Stimulated activated CD8-positive, alpha-beta memory T cell treated with anti-CD3 and anti-CD28 coated beads, Interleukin-2, amount 100 ng/mL, for 48 hours (primary cell): ENCODE data around the gene HOXB5.

ENCODE experiments used
- DNase-seq, 2 donors: peaks; one replicate each; pipeline ENCODE4 v3.0.0-alpha.2; 2020; ENCODE audit warnings: low read depth in 2 of 2

The HOXB5 gene

GRCh38 chr17:48629411-48629759 lies 35.8 kb upstream of the HOXB5 start:
- no peak for DNase-seq

DNA sequence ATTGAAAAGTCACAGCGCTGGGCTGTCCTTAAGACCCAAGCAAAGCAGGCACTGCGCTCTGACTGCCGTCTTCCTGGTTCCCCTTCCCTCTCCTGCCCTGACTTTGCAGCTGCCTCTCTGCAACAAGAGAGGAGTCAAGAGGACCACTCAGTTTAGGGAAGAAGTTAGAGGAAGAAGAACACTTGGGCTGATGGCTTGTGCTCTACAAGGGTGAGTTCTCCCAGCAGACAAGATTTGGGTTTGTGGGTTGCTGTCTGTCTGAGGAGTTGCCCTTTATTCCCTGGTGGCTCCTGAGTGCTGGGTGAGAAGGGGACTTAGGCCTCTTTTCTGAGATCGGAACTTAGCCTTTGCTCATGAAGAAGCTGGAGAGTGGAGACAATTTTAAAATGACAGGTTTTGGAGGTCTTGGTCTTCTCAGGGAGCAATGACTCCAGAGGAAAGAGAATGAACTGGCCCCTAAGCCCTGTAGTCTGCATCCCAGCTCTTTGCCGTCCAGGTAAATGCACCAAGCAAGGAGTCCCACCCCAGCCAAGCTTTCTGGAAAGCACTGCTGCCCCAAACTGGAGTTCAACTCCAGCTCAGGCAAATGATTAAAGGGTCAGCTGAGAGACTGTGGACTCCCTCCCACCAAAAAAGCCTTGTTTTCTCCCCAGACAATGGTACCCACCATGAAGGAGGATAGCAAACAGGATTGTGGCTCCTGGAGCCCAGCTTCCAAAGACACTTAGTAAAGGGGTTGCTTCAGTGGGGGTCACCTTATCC lies 35.3 kb upstream of the HOXB5 start:
- no peak for DNase-seq

GRCh38 chr17:48627623-48628521 lies 34.3 kb upstream of the HOXB5 start:
- no peak for DNase-seq

DNA sequence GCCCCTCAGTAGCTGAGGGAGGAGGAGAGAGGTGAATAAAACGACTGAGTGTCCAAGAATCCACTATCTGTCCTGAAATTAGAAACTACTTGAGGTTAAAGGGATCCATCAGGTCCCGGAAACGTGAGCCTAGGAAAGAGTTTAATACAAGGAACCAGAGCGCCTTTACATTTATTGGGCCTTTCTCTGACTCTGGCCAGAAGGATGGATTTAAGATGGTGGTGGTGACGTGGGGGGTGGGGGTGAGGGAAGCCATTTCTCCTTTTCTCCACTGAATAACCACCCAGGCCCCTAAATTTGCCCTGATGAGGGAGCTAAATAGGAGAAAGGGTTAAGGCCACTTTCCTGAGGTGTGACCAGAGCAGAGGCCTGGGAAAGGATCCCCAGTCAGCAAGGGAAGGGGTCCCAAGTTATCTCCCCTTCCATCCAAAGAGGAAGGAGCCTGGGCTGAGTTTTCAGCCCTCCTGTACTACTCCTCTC lies 33.6 kb upstream of the HOXB5 start:
- DNase-seq: no peak

DNA sequence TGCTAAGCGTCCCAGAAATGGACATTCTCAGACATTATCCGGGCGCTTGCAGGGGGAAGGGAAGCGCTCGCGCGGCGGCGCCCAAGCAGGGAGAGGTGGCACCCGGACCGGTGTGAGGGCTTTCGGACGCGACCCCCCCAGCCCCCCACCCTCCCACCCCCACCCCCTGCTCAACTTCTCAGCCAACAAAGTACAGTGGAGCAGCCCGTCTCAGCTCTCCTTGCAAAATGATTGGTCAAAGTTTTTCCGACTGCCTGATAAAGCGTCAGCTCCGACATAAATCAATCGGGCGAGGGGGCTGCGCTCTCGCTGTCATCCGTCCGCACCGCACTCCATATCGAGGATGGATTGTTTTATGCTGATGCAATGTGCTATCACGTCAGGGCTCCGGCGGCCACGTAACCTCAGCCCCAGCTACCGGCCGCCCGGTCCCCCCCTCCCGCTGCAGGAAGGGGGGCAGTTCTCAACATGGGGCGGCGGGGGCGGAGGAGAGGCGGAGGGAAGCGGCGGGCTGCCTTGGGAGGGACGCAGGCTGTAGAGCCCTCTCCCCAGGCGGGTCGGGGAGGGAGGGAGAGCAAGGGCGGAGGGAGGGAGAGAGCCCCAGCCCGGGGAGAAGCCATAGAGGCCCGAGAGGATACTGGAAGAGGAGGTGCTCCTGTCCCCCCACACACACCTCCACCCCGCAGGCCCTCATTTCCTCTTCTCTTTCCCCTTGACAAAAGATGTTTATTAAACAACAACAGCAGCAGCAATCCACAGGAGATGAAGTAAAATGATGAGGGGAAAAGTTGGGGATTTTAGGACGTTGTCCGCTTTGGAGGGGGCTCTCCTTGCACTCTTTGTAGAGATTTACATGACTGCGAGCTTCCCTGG lies 32.9 kb upstream of the HOXB5 start, which contains the start of gene HOXB9:
Gene HOXB9, minus strand, starts transcription at position 114 of the 873 bp plus-strand sequence. Its CDS starts 89 bp downstream, at position 25.
- DNase-seq: no peak

GRCh38 chr17:48625495-48626244 lies 32.1 kb upstream of the HOXB5 start:
- DNase-seq: no peak

GRCh38 chr17:48624544-48625494 lies 31.2 kb upstream of the HOXB5 start:
- no peak for DNase-seq

- DNase-seq: no peak
These were observed 30.5 kb upstream of the HOXB5 start for GRCh38 chr17:48624118-48624517.

GRCh38 chr17:48623583-48623982 lies 30.0 kb upstream of the HOXB5 start:
- no peak for DNase-seq

DNA sequence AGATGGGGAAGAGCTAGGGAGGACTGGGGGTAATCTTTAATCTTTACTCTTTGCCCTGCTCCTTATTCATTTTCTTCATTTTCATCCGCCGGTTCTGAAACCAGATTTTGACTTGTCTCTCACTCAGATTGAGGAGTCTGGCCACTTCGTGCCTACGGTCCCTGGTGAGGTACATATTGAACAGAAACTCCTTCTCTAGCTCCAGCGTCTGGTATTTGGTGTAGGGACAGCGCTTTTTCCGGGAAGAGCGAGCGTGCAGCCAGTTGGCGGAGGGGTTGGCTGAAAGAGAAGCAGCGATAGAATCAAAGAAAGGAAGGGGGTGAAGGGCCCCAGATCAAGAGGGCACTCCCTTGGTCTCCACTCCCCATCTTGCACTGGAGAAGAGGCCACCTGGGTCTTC lies 29.3 kb upstream of the HOXB5 start:
- no peak for DNase-seq

DNA sequence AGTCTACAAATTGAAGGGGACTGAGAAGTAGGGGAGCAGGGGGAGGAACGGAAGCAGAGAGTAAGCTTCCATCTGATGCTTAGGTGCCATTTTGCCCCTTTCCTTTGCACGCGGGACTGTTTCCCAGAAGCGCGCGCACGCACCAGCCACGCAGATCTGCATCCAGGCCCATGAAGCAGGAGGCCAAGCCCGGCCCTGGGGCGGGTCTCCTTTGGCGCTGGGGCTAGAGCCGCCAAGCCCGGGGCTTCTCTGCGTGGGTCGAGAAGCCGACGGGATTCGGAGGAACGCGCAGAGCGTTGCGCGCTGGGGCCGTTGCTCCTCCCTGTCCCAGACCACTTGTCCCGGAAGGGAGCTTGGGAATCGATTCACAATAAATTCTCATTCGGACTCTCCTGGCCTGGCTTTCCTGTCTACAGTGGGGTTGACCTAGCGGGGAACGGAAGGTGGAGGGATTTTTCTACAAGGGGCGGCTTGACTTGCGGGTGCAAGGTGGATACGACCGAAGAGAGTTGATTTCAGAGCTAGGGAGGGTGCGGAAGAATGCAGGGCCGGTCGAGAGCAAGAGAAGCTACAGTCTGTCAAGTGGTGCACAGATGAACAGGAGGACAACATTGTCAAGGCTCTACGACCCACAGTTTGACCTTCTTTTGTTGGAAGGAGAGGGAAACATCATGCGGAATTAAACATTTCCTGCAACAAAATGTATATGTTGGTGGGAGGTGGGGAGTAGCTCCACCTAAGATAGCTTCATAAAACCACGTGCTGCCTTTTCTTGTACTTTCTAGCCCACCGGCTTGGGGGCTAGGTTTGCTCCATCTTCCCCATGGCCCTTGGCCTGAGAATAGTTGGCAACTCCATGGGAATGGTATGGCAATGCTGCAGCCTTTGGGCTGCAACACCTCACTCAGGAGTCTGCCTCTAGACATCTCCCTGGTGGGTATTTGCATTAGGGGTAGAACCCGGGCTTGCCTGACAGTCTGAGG lies 28.1 kb upstream of the HOXB5 start:
- no peak for DNase-seq

GRCh38 chr17:48620461-48621139 lies 27.0 kb upstream of the HOXB5 start:
- no peak for DNase-seq

DNA sequence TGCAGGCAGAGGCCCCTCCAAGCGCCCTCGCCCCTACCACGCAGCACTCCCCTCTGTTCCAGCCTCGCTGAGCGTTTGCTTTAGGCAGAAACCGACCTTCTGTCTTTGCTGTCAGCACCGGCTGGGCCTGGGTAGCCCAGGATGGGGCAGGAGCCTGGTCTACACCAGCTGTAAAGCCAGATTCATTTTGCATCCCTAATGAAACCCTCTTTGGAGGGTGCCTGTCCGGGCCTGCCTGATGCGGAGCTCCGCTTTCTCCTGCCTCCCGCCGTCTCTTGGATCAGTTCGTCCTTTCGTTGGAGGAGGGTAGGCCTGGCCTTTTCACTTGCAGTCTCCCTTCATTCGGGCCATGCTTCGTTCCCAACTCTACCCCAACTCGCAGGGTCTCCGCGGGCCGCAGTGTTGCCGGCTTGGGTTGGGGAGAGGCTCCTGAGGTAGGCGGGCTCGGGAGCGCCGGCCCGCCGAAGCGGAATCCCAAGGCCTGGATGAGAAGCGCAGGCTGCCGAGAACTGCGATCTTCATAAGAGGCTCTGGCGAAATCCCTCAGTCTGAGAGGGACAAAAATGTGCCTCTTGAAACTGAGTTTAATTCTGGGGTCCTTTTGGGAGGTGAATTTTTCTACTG lies 26.4 kb upstream of the HOXB5 start:
- DNase-seq: no peak

DNA sequence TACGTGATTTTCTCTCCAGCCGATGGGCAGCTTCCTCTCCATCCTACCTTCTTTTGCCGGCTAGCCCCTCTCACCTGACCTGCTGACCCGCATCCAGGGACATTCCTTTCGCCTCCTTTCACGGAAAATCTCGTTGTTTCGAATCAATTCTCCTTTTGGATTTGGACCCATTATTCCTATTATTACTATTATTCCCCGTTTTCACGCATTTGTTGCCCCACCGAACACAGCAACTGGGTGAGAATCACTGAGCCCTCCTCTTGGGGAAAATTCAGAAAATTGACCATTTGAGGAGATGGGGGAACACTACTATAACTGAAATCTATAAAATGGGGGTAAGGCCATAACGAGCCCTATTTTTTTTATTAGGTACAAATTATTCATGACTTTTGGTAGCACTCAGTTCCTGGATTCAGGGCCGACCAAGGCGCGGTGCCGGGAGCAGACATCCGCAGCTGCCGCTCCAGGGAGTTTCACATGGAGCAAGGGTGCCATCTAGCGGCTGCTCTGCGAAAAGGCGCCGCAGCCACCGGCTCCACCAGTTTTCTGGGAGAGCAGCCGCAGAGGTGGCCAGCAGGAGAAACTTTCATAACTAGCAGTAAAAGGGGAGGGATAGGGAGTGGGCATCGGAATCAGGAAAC lies 24.8 kb upstream of the HOXB5 start:
- peak; percentile 68 to 75 for DNase-seq

DNA sequence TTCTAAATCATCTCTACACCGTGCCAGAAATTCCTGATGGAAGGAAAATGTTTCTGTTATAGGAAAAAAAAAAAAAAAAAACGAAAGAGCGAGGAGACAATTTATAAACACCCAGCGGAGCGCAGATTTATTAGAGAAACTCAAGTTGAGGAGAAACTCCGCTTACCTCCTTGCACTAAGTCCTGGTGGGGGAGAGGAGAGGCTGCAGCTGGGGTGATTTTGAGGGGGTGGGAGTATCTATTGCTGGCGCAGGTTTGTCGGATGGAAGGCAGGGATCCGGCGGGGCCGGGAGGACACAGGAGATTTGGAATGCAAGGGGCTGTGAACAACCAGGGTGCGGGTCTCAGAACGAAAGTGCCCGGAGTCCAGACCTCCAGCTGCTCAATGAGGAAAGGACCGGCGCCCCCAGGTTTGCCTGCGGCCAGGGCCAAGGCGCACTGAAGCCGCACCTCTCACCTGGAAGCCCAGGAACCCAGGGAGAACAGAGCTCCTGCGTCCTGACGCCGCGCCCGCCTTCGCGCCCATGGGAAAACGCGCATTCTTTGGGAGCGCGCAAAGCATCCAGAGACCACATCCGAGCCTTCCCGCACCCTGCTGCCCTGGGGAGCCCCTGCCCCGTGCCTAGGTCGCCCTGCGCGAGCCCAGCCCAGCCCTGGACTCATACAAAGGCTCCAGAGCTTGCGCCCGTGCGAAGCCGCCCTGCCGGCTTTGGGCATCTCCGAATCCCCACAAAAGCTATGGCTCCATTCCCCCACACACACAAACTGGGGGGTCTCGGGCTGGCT lies 24.1 kb upstream of the HOXB5 start:
- no peak for DNase-seq

GRCh38 chr17:48616717-48617470 lies 23.3 kb upstream of the HOXB5 start:
- no peak for DNase-seq
